Head of caudate nucleus (tissue), 42 donors: ENCODE results near the gene SEC14L5.

Experiments used
- DNase-seq, 42 donors: peaks; one replicate each; pipeline versions ENCODE4 v3.0.0 to v3.0.0-alpha.2; 2020 to 2021; ENCODE audit warnings: mixed read lengths in 7 of 42
- intact Hi-C: fragments of 100-400 bp; cut with DNase I; formaldehyde crosslinking; loops from one replicate; pipeline ENCODE4 v1.15.0; 2022

The SEC14L5 gene

GRCh38 chr16:4957720-4958509 lies at the start of gene SEC14L5:
Gene SEC14L5, plus strand, starts transcription at chr16:4958330. Its CDS starts 994 bp downstream, at chr16:4959324.
- peak; percentile 95 to 100 (median 99) for DNase-seq
- intact Hi-C loops, result loop anchor here (5.0 kb wide), 2 partner anchors 111 to 261 kb away; partner anchors contain the start of genes GLYR1 and UBN1

GRCh38 chr16:4908854-4909401 lies 49.2 kb upstream of the SEC14L5 start:
- intact Hi-C loops, result no loop called here
- DNase-seq, result no peak

- DNase-seq, result no peak
- intact Hi-C loops, result no loop called here
Measured at GRCh38 chr16:4909825-4910224, 48.3 kb upstream of the SEC14L5 start.

- no peak for DNase-seq
- intact Hi-C loops, result no loop called here
Measured at GRCh38 chr16:4910828-4911227, 47.3 kb upstream of the SEC14L5 start.

GRCh38 chr16:4911970-4912386 lies 46.2 kb upstream of the SEC14L5 start:
- intact Hi-C loops, result no loop called here
- DNase-seq, result no peak

GRCh38 chr16:4913130-4913773 lies 44.9 kb upstream of the SEC14L5 start:
- intact Hi-C loops, result no loop called here
- DNase-seq, result no peak

- no peak for DNase-seq
- intact Hi-C loops, result no loop called here
Measured at GRCh38 chr16:4913774-4914525, 44.2 kb upstream of the SEC14L5 start.

- no peak for DNase-seq
- intact Hi-C loops, result no loop called here
Measured at GRCh38 chr16:4914528-4915225, 43.5 kb upstream of the SEC14L5 start.

- intact Hi-C loops, result no loop called here
- DNase-seq, result no peak
Measured at GRCh38 chr16:4915226-4915761, 42.8 kb upstream of the SEC14L5 start.

GRCh38 chr16:4917117-4917516 lies 41.0 kb upstream of the SEC14L5 start:
- intact Hi-C loops, result no loop called here
- DNase-seq, result no peak

GRCh38 chr16:4918781-4919251 lies 39.3 kb upstream of the SEC14L5 start:
- intact Hi-C loops, result no loop called here
- DNase-seq, result no peak

GRCh38 chr16:4920826-4921225 lies 37.3 kb upstream of the SEC14L5 start:
- intact Hi-C loops, result no loop called here
- DNase-seq, result no peak

GRCh38 chr16:4922721-4923342 lies 35.3 kb upstream of the SEC14L5 start:
- DNase-seq, result no peak
- intact Hi-C loops, result no loop called here

GRCh38 chr16:4923853-4924252 lies 34.3 kb upstream of the SEC14L5 start:
- intact Hi-C loops, result no loop called here
- no peak for DNase-seq

- DNase-seq, result no peak
- intact Hi-C loops, result no loop called here
Measured at GRCh38 chr16:4924593-4925292, 33.4 kb upstream of the SEC14L5 start.

GRCh38 chr16:4925293-4925607 lies 32.9 kb upstream of the SEC14L5 start:
- intact Hi-C loops, result no loop called here
- DNase-seq, result no peak

- intact Hi-C loops, result no loop called here
- no peak for DNase-seq
Measured at GRCh38 chr16:4925791-4926190, 32.3 kb upstream of the SEC14L5 start.

GRCh38 chr16:4926928-4927327 lies 31.2 kb upstream of the SEC14L5 start:
- intact Hi-C loops, result no loop called here
- DNase-seq, result no peak
